B cell (primary cell): ENCODE data around the gene PNMA8B.

ENCODE experiments used
- CTCF ChIP-seq: fragments of 200-600 bp; IDR thresholded peaks from one replicate; pipeline ENCODE4 v1.8.0; 2022; ENCODE audit warnings: antibody characterized with exemption, mild to moderate bottlenecking
- EZH2 ChIP-seq: IDR thresholded peaks from 2 replicates; pipeline ENCODE4 v1.6.1; 2012; ENCODE audit warnings: borderline replicate concordance, low read depth, mild to moderate bottlenecking, moderate library complexity, low read length; ENCODE audit not compliant: insufficient read depth, poor library complexity, severe bottlenecking

GRCh38 chr19:46542428-46543230 is 47.0 kb upstream of the PNMA8B start:
- TF ChIP-seq CTCF (peak; percentile 98), EZH2 (no peak)
